ENCODE data around the gene PRKCI. TPM values are rescaled to one million over a fixed set of nuclear protein-coding genes. Genes with fewer than 3 reads are reported as not detected.

PRKCI gene
- total and polyA plus RNA-seq, 9 of the 15 experiments (the other 6 are each of a cell fraction or from before 2014, with no cell fraction given), result 10.5 to 43.2 (median 31.4) TPM

GRCh38 chr3:170180079-170180907 lies 41.9 kb upstream of the PRKCI start (continued):
- TF ChIP-seq NBN (IDR thresholded peaks at IDR 0.05; ENCODE audit: low read depth), result 0 out of 2 replicates have a peak, but pooled peaks have one; percentile 23
- TF ChIP-seq PKNOX1 (IDR thresholded peaks at IDR 0.05), result peak; percentile 42; the same call in 1 of the 2 replicates
- no peak for TF ChIP-seq BRF1 (IDR thresholded peaks at IDR 0.05; ENCODE audit: borderline replicate concordance, extremely low read depth, insufficient read length)
- no peak for TF ChIP-seq SMARCA4 (IDR thresholded peaks at IDR 0.05)
- no peak for TF ChIP-seq ZNF224 (CRISPR knock-in tag; IDR thresholded peaks at IDR 0.05)
- no peak for TF ChIP-seq IRF2 (CRISPR knock-in tag; IDR thresholded peaks at IDR 0.05)
- no peak for TF ChIP-seq PBX2 (CRISPR knock-in tag; IDR thresholded peaks at IDR 0.05; ENCODE audit: low read depth)
- TF ChIP-seq PBX2 (tag; conservative IDR thresholded peaks at IDR 0.05; ENCODE audit: low read depth), result 0 out of 2 replicates have a peak, but pooled peaks have one; percentile 24
- TF ChIP-seq, protein P1, sequence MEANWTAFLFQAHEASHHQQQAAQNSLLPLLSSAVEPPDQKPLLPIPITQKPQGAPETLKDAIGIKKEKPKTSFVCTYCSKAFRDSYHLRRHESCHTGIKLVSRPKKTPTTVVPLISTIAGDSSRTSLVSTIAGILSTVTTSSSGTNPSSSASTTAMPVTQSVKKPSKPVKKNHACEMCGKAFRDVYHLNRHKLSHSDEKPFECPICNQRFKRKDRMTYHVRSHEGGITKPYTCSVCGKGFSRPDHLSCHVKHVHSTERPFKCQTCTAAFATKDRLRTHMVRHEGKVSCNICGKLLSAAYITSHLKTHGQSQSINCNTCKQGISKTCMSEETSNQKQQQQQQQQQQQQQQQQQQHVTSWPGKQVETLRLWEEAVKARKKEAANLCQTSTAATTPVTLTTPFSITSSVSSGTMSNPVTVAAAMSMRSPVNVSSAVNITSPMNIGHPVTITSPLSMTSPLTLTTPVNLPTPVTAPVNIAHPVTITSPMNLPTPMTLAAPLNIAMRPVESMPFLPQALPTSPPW (CRISPR knock-in tag; IDR thresholded peaks at IDR 0.05), result peak; percentile 31; the same call in 1 of the 2 replicates
- no peak for TF ChIP-seq ESRRB (CRISPR knock-in tag; IDR thresholded peaks at IDR 0.05; ENCODE audit: borderline replicate concordance)
- TF ChIP-seq THRB (CRISPR knock-in tag; conservative IDR thresholded peaks at IDR 0.05), result no peak
- TF ChIP-seq ATF1 (CRISPR knock-in tag; IDR thresholded peaks at IDR 0.05), result no peak
- TF ChIP-seq ATF1 (tag; IDR thresholded peaks at IDR 0.05), result no peak
- TF ChIP-seq BCOR (IDR thresholded peaks at IDR 0.05), result no peak
- TF ChIP-seq MYC (IDR thresholded peaks at IDR 0.05; ENCODE audit: low read depth, low read length), result no peak; the same call in 1 of the 2 replicates
- TF ChIP-seq MYC (CRISPR knock-in tag; IDR thresholded peaks at IDR 0.05; ENCODE audit: borderline replicate concordance, low read depth), result no peak
- TF ChIP-seq E2F5 (CRISPR knock-in tag; IDR thresholded peaks at IDR 0.05), result no peak
- no peak for TF ChIP-seq ZNF449 (CRISPR knock-in tag; IDR thresholded peaks at IDR 0.05)
- TF ChIP-seq WHSC1 (IDR thresholded peaks at IDR 0.05; ENCODE audit: low read length), result no peak

Data from K562 (cell line).